Activated CD8-positive, alpha-beta memory T cell treated with anti-CD3 and anti-CD28 coated beads for 4 hours (primary cell): ENCODE data around the gene STK11.
"Not testable (repeated sequence)": the region's sequence is repeated elsewhere in the genome, so short reads cannot be mapped to it uniquely, and the experiment has no call there.

Experiments used
- DNase-seq, 2 donors: peaks; one replicate each; pipeline ENCODE4 v3.0.0-alpha.2; 2020; ENCODE audit warnings: low read depth in 2 of 2

The STK11 gene

GRCh38 chr19:1208830-1209229 is 3.3 kb downstream of the STK11 start:
- not testable (repeated sequence) for DNase-seq

- DNase-seq: no peak
Measured at GRCh38 chr19:1210227-1210538, 4.6 kb downstream of the STK11 start.

GRCh38 chr19:1211494-1212234 is 6.1 kb downstream of the STK11 start:
- no peak for DNase-seq

GRCh38 chr19:1213391-1214286 is 8.1 kb downstream of the STK11 start:
- no peak for DNase-seq

GRCh38 chr19:1214299-1214861 is 8.8 kb downstream of the STK11 start:
- no peak for DNase-seq

- DNase-seq: no peak
Measured at GRCh38 chr19:1214862-1215731, 9.5 kb downstream of the STK11 start.

- DNase-seq: no peak
Measured at GRCh38 chr19:1216756-1217155, 11.2 kb downstream of the STK11 start.

- no peak for DNase-seq
Measured at GRCh38 chr19:1217366-1217765, 11.8 kb downstream of the STK11 start.

- no peak for DNase-seq
Measured at GRCh38 chr19:1218751-1219567, 13.4 kb downstream of the STK11 start.

- DNase-seq: no peak
Measured at GRCh38 chr19:1219786-1220476, 14.4 kb downstream of the STK11 start.

- DNase-seq: no peak
Measured at GRCh38 chr19:1220477-1220930, 14.9 kb downstream of the STK11 start.

GRCh38 chr19:1220976-1221903 is 15.7 kb downstream of the STK11 start:
- no peak for DNase-seq

GRCh38 chr19:1221904-1222255 is 16.3 kb downstream of the STK11 start:
- DNase-seq: no peak

GRCh38 chr19:1222394-1222793 is 16.8 kb downstream of the STK11 start:
- DNase-seq: no peak

- no peak for DNase-seq
Measured at GRCh38 chr19:1223018-1223855, 17.7 kb downstream of the STK11 start.

GRCh38 chr19:1224047-1224825 is 18.7 kb downstream of the STK11 start:
- no peak for DNase-seq

- DNase-seq: no peak
Measured at GRCh38 chr19:1224847-1225246, 19.3 kb downstream of the STK11 start.
